Panc1 (cell line): ENCODE measurements around the gene KCNF1.

ENCODE experiments used
- CTCF ChIP-seq: fragments of 450-650 bp; IDR thresholded peaks from 2 replicates; pipeline ENCODE4 v1.5.1; 2017; ENCODE audit warnings: mild to moderate bottlenecking
- REST ChIP-seq, 2 experiments: IDR thresholded peaks; 2 replicates each; pipeline ENCODE4 v1.6.1; 2011 to 2012; ENCODE audit warnings: low read depth in 2 of 2, control low read depth in 1 of 2, low read length in 1 of 2, mild to moderate bottlenecking in 1 of 2, moderate library complexity in 1 of 2; ENCODE audit not compliant: insufficient read depth in 1 of 2
- SIN3A ChIP-seq: IDR thresholded peaks from 2 replicates; pipeline ENCODE4 v1.6.1; 2012; ENCODE audit warnings: low read depth, mild to moderate bottlenecking, low read length, moderate library complexity, borderline replicate concordance; ENCODE audit not compliant: insufficient read depth

DNA sequence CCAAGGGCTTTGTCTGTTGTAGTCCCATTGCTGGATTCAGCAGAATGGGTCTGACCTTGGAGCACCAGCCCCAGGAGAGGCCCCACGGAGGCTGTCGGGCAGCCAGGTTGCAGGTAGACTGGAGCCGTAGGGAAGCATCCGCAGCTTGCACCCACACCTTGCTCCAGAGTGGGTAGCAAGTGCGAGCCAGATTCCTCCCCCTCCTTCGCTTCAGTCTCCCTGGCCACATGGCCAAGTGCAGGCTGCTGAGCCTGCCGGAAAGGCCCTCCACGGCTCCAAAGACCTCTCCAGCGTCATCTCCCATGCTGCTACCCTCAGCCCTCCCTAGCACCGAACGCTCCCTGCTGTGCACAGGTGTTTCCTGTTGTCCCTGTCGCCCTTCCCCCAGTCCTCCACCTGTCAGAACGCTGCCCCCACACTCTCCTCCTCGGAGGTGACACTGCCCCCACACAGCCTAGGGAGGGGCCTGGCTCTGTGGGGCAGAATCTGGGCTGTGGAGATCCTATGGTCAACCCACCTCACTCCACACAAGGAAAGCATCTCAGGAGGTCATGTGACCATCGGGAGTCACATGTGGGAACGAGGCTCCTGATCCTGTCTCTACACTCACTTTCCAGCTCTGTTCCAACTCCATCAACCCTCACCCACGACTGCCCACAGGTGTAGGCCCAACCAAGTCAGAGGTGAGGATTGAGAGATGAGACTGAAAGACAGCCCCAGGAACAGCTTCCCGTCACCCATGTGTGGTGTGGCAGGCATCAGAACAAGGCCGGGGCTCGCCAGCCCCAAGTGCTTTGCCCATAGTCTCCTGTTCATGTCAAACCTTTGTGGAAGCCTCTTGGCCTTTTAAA is 8.3 kb downstream of the KCNF1 start:
- no peak for TF ChIP-seq CTCF
- no peak for TF ChIP-seq SIN3A
- TF ChIP-seq REST (IDR thresholded peaks at IDR 0.05; ENCODE audit: insufficient read depth in 1 of 2, low read depth in 2 of 2, low read length in 1 of 2), result no peak
